HCT116 (cell line): ENCODE results near the gene COL12A1. TPM values are rescaled to one million over a fixed set of nuclear protein-coding genes. Genes with fewer than 3 reads are reported as not detected.

ENCODE experiments used
- ATAC-seq: fragments of 200-7000 bp; cut with Tn5 transposase; 2 replicates; pipeline ENCODE4 v1.9.1; 2020; ENCODE audit warnings: mild to moderate bottlenecking, moderate library complexity
- BruUV-seq: library from RNA; stranded (reverse); fragments of 400-500 nt; replicated peaks from 2 replicates; lab custom pipeline; 2021; lab: Mats Ljungman, UMichigan
- CTCF ChIA-PET: fragments of 300-600 bp; sonication (Branson Sonifier 250); formaldehyde crosslinking; loops from one replicate; lab custom pipeline; 2021; ENCODE audit warnings: antibody characterized with exemption; lab: Charles Lee
- POLR2A ChIA-PET: fragments of 300-600, 350-600 bp; sonication (Branson Sonifier 250); formaldehyde crosslinking; loops from one replicate; lab custom pipeline; 2021; ENCODE audit warnings: antibody characterized with exemption; lab: Charles Lee
- RAD21 ChIA-PET, 2 experiments: fragments of 300-600 bp; sonication (Branson Sonifier 250); formaldehyde crosslinking; loops; one replicate each; lab custom pipeline; 2023; ENCODE audit warnings: low total read pairs in 2 of 2; ENCODE audit not compliant: uncharacterized antibody in 2 of 2, unreplicated experiment in 2 of 2, low non-redundant PET in 1 of 2; lab: Charles Lee
- DNase-seq: peaks from one replicate; pipeline ENCODE4 v3.0.0-alpha.2; 2010; ENCODE audit warnings: low read depth, low spot score
- H2AFZ ChIP-seq: fragments of 200-600 bp; shearing (Covaris generic), sonication (generic); 2 replicates; pipeline ENCODE4 v1.6.1; 2017; ENCODE audit warnings: low read depth, mixed run types, mixed read lengths, antibody characterized with exemption, low read length; ENCODE audit not compliant: poor library complexity, severe bottlenecking
- H3K27ac ChIP-seq: 2 replicates; pipeline ENCODE4 v1.5.1; 2012; ENCODE audit warnings: low read depth, low read length
- H3K27me3 ChIP-seq: fragments of 200-600 bp; sonication (generic); 2 replicates; pipeline ENCODE4 v1.6.1; 2016; ENCODE audit warnings: mixed run types, low read length, mixed read lengths; ENCODE audit not compliant: insufficient read depth
- H3K36me3 ChIP-seq, 2 experiments: fragments of 200-500 bp in 1 of 2; fragments of 200-600 bp in 1 of 2; sonication (Bioruptor generic) in 1 of 2; sonication (generic) in 1 of 2; 2 replicates each; pipeline versions ENCODE4 v1.5.1 to v1.6.1; 2014 to 2016; ENCODE audit warnings: low read length in 2 of 2, inconsistent platforms in 1 of 2, mixed read lengths in 1 of 2, mixed run types in 1 of 2; ENCODE audit not compliant: insufficient read depth in 2 of 2, control insufficient read depth in 1 of 2
- H3K4me1 ChIP-seq, 2 experiments: fragments of 200-600 bp in 1 of 2; sonication (generic) in 1 of 2; 2 replicates each; pipeline versions ENCODE4 v1.5.1 to v1.6.1; 2012 to 2017; ENCODE audit warnings: low read length in 2 of 2, inconsistent platforms in 1 of 2, mild to moderate bottlenecking in 1 of 2, mixed read lengths in 1 of 2, mixed run types in 1 of 2, moderate library complexity in 1 of 2; ENCODE audit not compliant: insufficient read depth in 2 of 2, control insufficient read depth in 1 of 2
- H3K4me2 ChIP-seq: fragments of 200-600 bp; sonication (generic); 2 replicates; pipeline ENCODE4 v1.6.1; 2017; ENCODE audit warnings: mixed run types, low read length, mixed read lengths
- H3K4me3 ChIP-seq, 2 experiments: fragments of 200-600 bp in 1 of 2; sonication (generic) in 1 of 2; replicated peaks in 1 of 2; 2 replicates each; pipeline ENCODE4 v1.5.1; 2011 to 2016; ENCODE audit warnings: low read length in 2 of 2, control low read depth in 1 of 2, low read depth in 1 of 2, mild to moderate bottlenecking in 1 of 2, mixed read lengths in 1 of 2, mixed run types in 1 of 2
- H3K79me2 ChIP-seq: fragments of 200-600 bp; sonication (generic); 2 replicates; pipeline ENCODE4 v1.6.1; 2017; ENCODE audit warnings: mild to moderate bottlenecking, mixed run types, low read length, moderate library complexity, mixed read lengths; ENCODE audit not compliant: insufficient read depth
- H3K9ac ChIP-seq: fragments of 200-600 bp; sonication (generic); 2 replicates; pipeline ENCODE4 v1.6.1; 2016; ENCODE audit warnings: low read length, mixed read lengths
- H3K9me2 ChIP-seq: fragments of 200-600 bp; sonication (generic), shearing (Covaris generic); 2 replicates; pipeline ENCODE4 v1.6.1; 2017; ENCODE audit warnings: mixed run types, mild to moderate bottlenecking, moderate library complexity; ENCODE audit not compliant: insufficient read depth
- H3K9me3 ChIP-seq, 2 experiments: fragments of 200-500 bp in 1 of 2; fragments of 200-600 bp in 1 of 2; sonication (Bioruptor generic) in 1 of 2; sonication (generic) in 1 of 2; 2 replicates each; pipeline ENCODE4 v1.6.1; 2014 to 2017; ENCODE audit warnings: low read length in 2 of 2, mixed read lengths in 2 of 2, inconsistent platforms in 1 of 2, low read depth in 1 of 2, mild to moderate bottlenecking in 1 of 2, mixed run types in 1 of 2, moderate library complexity in 1 of 2; ENCODE audit not compliant: control insufficient read depth in 1 of 2, insufficient read depth in 1 of 2
- H4K20me1 ChIP-seq: fragments of 200-600 bp; sonication (generic), shearing (Covaris generic); 2 replicates; pipeline ENCODE4 v1.6.1; 2017; ENCODE audit warnings: mixed run types, mild to moderate bottlenecking, moderate library complexity; ENCODE audit not compliant: insufficient read depth
- CBX3 ChIP-seq: IDR thresholded peaks from 2 replicates; pipeline ENCODE4 v1.6.1; 2012; ENCODE audit warnings: low read depth
- CEBPB ChIP-seq: IDR thresholded peaks from 2 replicates; pipeline ENCODE4 v1.6.1; 2012; ENCODE audit warnings: low read depth
- EGR1 ChIP-seq: IDR thresholded peaks from 2 replicates; pipeline ENCODE4 v1.6.1; 2012; ENCODE audit warnings: low read depth
- ELF1 ChIP-seq: IDR thresholded peaks from 2 replicates; pipeline ENCODE4 v1.6.1; 2012; ENCODE audit warnings: low read depth, borderline replicate concordance
- EZH2phosphoT487 ChIP-seq: fragments of 200-600 bp; IDR thresholded peaks from 2 replicates; pipeline ENCODE4 v1.6.1; 2018; ENCODE audit warnings: antibody characterized with exemption, borderline replicate concordance
- FOSL1 ChIP-seq: IDR thresholded peaks from 2 replicates; pipeline ENCODE4 v1.6.1; 2012; ENCODE audit warnings: low read depth
- JUND ChIP-seq: IDR thresholded peaks from 2 replicates; pipeline ENCODE4 v1.6.1; 2012
- POLR2A ChIP-seq: IDR thresholded peaks from 2 replicates; pipeline ENCODE4 v1.7.0; 2011; ENCODE audit warnings: borderline replicate concordance; ENCODE audit not compliant: insufficient read depth, insufficient read length; ENCODE audit errors: extremely low read depth
- POLR2AphosphoS5 ChIP-seq: IDR thresholded peaks from 2 replicates; pipeline ENCODE4 v1.6.1; 2011; ENCODE audit warnings: mild to moderate bottlenecking, low read depth, low read length, moderate library complexity
- SP1 ChIP-seq: IDR thresholded peaks from 2 replicates; pipeline ENCODE4 v1.6.1; 2012; ENCODE audit warnings: low read depth
- SRF ChIP-seq: IDR thresholded peaks from 2 replicates; pipeline ENCODE4 v1.6.1; 2012; ENCODE audit warnings: low read depth
- TCF7L2 ChIP-seq: IDR thresholded peaks from 2 replicates; pipeline ENCODE4 v1.7.0; 2011; ENCODE audit warnings: borderline replicate concordance, inconsistent platforms; ENCODE audit not compliant: insufficient read depth, insufficient read length; ENCODE audit errors: extremely low read depth
- ZFX ChIP-seq: fragments of 450-650 bp; IDR thresholded peaks from 2 replicates; pipeline ENCODE4 v1.6.1; 2017
- intact Hi-C: fragments of 100-400 bp; cut with micrococcal nuclease; formaldehyde crosslinking; loops from 2 replicates; pipeline ENCODE4 v1.10.0; 2022
- total RNA-seq: library from RNA; stranded (reverse); gene quantifications from one replicate; pipeline ENCODE4 v1.2.1, GENCODE V29; 2021; ENCODE audit not compliant: unreplicated experiment
- TF ChIP-seq, protein P1 (sequence below): IDR thresholded peaks from 2 replicates; pipeline ENCODE4 v1.6.1; 2012
- TF ChIP-seq, protein P2 (sequence below): IDR thresholded peaks from 2 replicates; pipeline ENCODE4 v1.6.1; 2011; ENCODE audit warnings: mild to moderate bottlenecking, low read length, moderate library complexity; ENCODE audit not compliant: insufficient replicate concordance; ENCODE audit errors: extremely low read depth
- TF ChIP-seq, protein P3 (sequence below): IDR thresholded peaks from 2 replicates; pipeline ENCODE4 v1.6.1; 2012
- TF ChIP-seq, protein P4 (sequence below): IDR thresholded peaks from 2 replicates; pipeline ENCODE4 v1.6.1; 2012; ENCODE audit warnings: low read depth

COL12A1 gene
- total RNA-seq, 1 experiment from 2014 or later, result 23.5 TPM

DNA sequence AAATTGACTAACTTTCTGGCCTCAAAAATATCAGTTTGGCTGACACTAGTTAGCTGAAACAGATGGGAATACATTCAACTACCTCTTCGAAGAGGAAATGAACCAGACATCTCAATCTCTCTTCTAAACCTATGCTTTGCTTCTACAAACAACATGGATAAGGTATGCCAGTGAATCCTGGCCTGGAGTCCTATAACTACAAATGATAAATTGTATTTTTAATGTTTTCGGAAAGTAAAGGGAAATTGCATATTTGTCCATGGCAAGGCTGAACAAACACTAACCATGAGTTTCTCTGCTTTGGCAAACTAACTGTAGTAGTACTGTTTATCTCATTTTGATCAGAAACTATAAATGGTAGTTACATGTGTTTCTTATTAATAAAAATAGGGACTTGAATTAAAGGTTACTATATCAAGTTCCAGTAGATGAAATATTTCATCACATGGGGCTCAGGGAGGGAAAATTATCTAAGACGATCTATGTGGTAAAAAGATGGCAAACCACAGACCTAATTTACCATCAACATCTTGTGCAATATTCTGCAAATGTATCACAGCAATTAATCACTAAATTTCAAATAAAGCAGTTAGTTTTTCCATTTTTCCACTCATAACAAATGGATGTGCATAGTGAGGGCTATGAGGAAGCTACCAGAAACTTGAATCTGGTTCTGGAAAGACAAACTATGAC, 76.8 kb downstream of the COL12A1 start (continued):
- TF ChIP-seq, protein P1, sequence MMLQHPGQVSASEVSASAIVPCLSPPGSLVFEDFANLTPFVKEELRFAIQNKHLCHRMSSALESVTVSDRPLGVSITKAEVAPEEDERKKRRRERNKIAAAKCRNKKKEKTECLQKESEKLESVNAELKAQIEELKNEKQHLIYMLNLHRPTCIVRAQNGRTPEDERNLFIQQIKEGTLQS, result no peak
- no peak for TF ChIP-seq POLR2AphosphoS5
- no peak for TF ChIP-seq FOSL1
- TF ChIP-seq EGR1, result no peak
- TF ChIP-seq JUND, result no peak
- TF ChIP-seq, protein P2, sequence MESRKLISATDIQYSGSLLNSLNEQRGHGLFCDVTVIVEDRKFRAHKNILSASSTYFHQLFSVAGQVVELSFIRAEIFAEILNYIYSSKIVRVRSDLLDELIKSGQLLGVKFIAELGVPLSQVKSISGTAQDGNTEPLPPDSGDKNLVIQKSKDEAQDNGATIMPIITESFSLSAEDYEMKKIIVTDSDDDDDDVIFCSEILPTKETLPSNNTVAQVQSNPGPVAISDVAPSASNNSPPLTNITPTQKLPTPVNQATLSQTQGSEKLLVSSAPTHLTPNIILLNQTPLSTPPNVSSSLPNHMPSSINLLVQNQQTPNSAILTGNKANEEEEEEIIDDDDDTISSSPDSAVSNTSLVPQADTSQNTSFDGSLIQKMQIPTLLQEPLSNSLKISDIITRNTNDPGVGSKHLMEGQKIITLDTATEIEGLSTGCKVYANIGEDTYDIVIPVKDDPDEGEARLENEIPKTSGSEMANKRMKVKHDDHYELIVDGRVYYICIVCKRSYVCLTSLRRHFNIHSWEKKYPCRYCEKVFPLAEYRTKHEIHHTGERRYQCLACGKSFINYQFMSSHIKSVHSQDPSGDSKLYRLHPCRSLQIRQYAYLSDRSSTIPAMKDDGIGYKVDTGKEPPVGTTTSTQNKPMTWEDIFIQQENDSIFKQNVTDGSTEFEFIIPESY, result no peak
- no peak for TF ChIP-seq EZH2phosphoT487
- TF ChIP-seq CBX3, result no peak
- TF ChIP-seq, all 23 proteins: peak for 0

DNA sequence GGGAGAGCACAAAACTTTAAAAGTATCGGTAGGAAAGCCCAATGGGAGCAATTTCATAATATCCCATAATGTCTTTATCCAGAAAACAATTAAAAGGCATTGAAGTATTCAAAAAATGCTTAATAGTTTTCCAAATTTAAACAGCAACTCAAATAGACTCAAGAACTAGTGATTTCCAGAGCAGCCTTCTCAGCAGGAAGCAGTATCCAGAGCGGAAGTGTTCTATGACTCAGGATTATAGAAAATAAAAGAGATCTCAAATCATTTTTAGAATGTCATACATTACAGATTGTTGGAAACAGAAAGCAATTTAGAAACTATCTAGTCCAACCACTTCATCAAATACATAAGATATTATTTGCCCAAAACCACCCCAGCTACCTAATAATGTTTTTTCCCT, 79.3 kb downstream of the COL12A1 start:
- CTCF ChIA-PET, result no interaction called here
- POLR2A ChIA-PET, result no interaction called here
- Histone ChIP-seq H2AFZ (no peak overlapping the region), H3K4me1 (no peaks in the 10 kb centered on the region), H3K9ac (no peak overlapping the region), H3K9me2 (no peaks in the 10 kb centered on the region), H3K4me2 (no peak overlapping the region), H4K20me1 (no peaks in the 10 kb centered on the region), H3K36me3 (peaks cover 0 to 23% of the 10 kb centered on the region in 2 experiments; a peak in 1 of 4 replicates), H3K27me3 (no peaks in the 10 kb centered on the region), H3K27ac (no peak overlapping the region), H3K4me3 (no peak overlapping the region), H3K79me2 (no peaks in the 10 kb centered on the region), H3K9me3 (no peaks in the 10 kb centered on the region)
- DNase-seq (no peak), ATAC-seq (no peak)
- BruUV-seq, result no TSS peak
- intact Hi-C loops, result no loop called here
- RAD21 ChIA-PET, result no interaction called here
- TF ChIP-seq EGR1 (no peak), CEBPB (no peak), CBX3 (no peak), POLR2AphosphoS5 (no peak), ELF1 (no peak), POLR2A (no peak), SP1 (no peak), ZFX (no peak), EZH2phosphoT487 (no peak), TCF7L2 (no peak), SRF (no peak), JUND (no peak)
- TF ChIP-seq, protein P2, result no peak
- TF ChIP-seq, protein P3, sequence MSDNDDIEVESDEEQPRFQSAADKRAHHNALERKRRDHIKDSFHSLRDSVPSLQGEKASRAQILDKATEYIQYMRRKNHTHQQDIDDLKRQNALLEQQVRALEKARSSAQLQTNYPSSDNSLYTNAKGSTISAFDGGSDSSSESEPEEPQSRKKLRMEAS, result no peak
- TF ChIP-seq, protein P4, sequence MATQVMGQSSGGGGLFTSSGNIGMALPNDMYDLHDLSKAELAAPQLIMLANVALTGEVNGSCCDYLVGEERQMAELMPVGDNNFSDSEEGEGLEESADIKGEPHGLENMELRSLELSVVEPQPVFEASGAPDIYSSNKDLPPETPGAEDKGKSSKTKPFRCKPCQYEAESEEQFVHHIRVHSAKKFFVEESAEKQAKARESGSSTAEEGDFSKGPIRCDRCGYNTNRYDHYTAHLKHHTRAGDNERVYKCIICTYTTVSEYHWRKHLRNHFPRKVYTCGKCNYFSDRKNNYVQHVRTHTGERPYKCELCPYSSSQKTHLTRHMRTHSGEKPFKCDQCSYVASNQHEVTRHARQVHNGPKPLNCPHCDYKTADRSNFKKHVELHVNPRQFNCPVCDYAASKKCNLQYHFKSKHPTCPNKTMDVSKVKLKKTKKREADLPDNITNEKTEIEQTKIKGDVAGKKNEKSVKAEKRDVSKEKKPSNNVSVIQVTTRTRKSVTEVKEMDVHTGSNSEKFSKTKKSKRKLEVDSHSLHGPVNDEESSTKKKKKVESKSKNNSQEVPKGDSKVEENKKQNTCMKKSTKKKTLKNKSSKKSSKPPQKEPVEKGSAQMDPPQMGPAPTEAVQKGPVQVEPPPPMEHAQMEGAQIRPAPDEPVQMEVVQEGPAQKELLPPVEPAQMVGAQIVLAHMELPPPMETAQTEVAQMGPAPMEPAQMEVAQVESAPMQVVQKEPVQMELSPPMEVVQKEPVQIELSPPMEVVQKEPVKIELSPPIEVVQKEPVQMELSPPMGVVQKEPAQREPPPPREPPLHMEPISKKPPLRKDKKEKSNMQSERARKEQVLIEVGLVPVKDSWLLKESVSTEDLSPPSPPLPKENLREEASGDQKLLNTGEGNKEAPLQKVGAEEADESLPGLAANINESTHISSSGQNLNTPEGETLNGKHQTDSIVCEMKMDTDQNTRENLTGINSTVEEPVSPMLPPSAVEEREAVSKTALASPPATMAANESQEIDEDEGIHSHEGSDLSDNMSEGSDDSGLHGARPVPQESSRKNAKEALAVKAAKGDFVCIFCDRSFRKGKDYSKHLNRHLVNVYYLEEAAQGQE, result no peak
